ENCODE measurements around the gene DTX2.
"Not testable (repeated sequence)": the region's sequence is repeated elsewhere in the genome, so short reads cannot be mapped to it uniquely, and the experiment has no call there.

GRCh38 chr7:76440404-76440803 is 21.1 kb upstream of the DTX2 start:
- TF ChIP-seq CTCF (conservative IDR thresholded peaks at IDR 0.05; ENCODE audit: low read depth, low read length); POLR2A (IDR thresholded peaks at IDR 0.05; ENCODE audit: low read depth, low read length); ELK1 (IDR thresholded peaks at IDR 0.05; ENCODE audit: borderline replicate concordance, low read depth, low read length); SMC3 (IDR thresholded peaks at IDR 0.05; ENCODE audit: low read depth, low read length); BHLHE40 (IDR thresholded peaks at IDR 0.05; ENCODE audit: low read depth, low read length); MXI1 (IDR thresholded peaks at IDR 0.05; ENCODE audit: borderline replicate concordance, low read depth, low read length); USF2 (IDR thresholded peaks at IDR 0.05; ENCODE audit: low read depth, low read length); RAD21 (IDR thresholded peaks at IDR 0.05; ENCODE audit: low read length); RFX5 (IDR thresholded peaks at IDR 0.05; ENCODE audit: low read depth, low read length); MAFK (IDR thresholded peaks at IDR 0.05; ENCODE audit: low read depth, low read length); CEBPB (IDR thresholded peaks at IDR 0.05; ENCODE audit: low read depth, low read length): not testable (repeated sequence)

Measured in IMR-90 (cell line).